Measurements from ENCODE around the gene C2orf92. TPM values are rescaled to one million over a fixed set of nuclear protein-coding genes. Genes with fewer than 3 reads are reported as not detected.

C2orf92 gene
- total RNA-seq, 1 experiment from 2014 or later: 11.2 TPM

DNA sequence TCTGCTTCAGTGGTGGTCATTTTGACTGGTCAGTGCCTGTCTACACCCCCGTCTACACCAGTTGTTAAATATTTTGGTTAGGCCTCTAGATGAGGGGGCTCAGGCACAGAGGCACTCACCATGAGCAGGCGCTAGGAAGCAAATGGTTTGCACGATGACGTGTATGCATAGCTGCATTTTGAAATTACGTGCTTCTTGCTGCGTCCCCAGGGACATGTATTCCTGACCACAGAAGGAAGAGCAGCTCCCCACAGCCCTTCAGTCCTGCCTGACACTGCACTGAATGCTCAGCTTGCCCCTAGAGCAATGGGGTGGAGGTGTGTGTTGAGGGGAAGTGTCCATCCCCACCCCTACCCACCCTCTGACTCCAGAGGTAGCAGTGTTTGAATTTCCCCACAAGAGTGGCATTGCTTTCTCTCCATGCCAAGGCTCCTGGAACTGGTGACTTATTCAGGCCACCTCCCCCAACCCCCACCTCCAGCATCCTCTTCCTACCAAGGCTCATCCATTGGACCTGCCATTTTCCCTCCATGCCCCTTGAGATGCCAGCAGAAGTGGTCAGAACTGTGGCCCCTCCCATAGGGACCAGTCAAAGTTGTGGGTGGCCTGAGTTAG lies 32.4 kb downstream of the C2orf92 start:
- intact Hi-C loops (cut with micrococcal nuclease; ENCODE audit: unreplicated experiment): loop anchor here (5.0 kb wide), 1 partner anchor 485 kb away; no protein-coding TSS in a partner anchor
- Histone ChIP-seq H3K4me3 (no peak overlapping the region), H3K9me3 (ENCODE audit: insufficient read depth, low read depth) (no peaks in the 10 kb centered on the region), H3K79me2 (ENCODE audit: low read depth) (no peaks in the 10 kb centered on the region), H3K36me3 (ENCODE audit: low read depth) (no peaks in the 10 kb centered on the region), H3K4me1 (replicated peaks; ENCODE audit: insufficient read depth) (no peaks in the 10 kb centered on the region), H4K20me1 (ENCODE audit: insufficient read depth) (no peaks in the 10 kb centered on the region), H3K4me2 (no peak overlapping the region), H3K27me3 (ENCODE audit: insufficient read depth, low read depth) (0 out of 2 replicates have a peak, but pooled peaks cover 5% of the 10 kb centered on the region), H2AFZ (no peak overlapping the region), H3K27ac (no peak overlapping the region), H3F3A (ENCODE audit: insufficient read depth, low read depth) (peaks cover 9% of the 10 kb centered on the region; the same call in 1 of the 2 replicates), H3K9me2 (ENCODE audit: insufficient read depth) (no peaks in the 10 kb centered on the region)
- ChIA-PET POLR2A (ENCODE audit: unreplicated experiment) (interaction anchor here (0.7 kb wide), 1 partner anchor 1364 kb away, joined by 5 read pairs; no protein-coding TSS in a partner anchor), CTCF (interaction anchor here (0.7 kb wide), 1 partner anchor 23 kb away, joined by 3 read pairs; no protein-coding TSS in a partner anchor)
- DNase-seq: no peak
- BruUV-seq (replicated peaks): no TSS peak
- no peak for TF ChIP-seq EZH2 (IDR thresholded peaks at IDR 0.05; ENCODE audit: low read depth)
- TF ChIP-seq, protein P1, sequence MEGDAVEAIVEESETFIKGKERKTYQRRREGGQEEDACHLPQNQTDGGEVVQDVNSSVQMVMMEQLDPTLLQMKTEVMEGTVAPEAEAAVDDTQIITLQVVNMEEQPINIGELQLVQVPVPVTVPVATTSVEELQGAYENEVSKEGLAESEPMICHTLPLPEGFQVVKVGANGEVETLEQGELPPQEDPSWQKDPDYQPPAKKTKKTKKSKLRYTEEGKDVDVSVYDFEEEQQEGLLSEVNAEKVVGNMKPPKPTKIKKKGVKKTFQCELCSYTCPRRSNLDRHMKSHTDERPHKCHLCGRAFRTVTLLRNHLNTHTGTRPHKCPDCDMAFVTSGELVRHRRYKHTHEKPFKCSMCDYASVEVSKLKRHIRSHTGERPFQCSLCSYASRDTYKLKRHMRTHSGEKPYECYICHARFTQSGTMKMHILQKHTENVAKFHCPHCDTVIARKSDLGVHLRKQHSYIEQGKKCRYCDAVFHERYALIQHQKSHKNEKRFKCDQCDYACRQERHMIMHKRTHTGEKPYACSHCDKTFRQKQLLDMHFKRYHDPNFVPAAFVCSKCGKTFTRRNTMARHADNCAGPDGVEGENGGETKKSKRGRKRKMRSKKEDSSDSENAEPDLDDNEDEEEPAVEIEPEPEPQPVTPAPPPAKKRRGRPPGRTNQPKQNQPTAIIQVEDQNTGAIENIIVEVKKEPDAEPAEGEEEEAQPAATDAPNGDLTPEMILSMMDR (conservative IDR thresholded peaks at IDR 0.05): no peak

DNA sequence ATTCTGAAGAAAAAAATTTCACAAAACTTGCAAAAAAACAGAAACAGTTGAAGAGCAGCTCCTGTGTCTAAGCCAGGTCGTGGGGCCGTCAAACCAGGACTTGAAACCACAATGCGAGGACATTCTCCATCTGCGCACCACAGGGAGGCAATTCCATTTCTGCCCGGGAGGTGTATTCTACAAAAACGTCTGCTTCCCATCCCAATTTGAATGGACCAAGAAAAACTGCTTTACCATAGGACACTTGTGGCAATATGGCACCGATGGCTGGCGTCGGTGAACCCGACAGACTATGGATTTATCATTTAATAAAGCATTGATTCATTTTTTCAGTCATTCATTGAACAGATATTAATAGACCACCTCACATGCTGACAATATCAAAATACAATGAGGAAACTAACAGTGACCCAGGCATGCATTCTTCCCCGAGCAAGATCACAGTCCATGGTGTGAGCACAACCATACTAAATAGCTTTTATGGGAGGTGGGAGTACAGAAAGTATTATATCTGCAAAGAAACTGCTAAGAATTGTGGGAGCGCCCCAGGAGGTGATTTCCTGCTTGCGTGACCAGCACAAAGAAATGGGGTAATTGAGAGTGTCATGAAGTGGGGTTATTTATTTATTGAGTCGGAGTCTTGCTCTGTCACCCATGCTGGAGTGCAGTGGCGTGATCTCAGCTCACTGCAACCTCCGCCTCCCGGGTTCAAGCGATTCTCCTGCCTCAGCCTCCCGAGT lies 33.4 kb downstream of the C2orf92 start:
- H3K27me3 ChIP-seq (ENCODE audit: insufficient read depth, low read depth): peaks cover 15% of the 10 kb centered on the region; the same call in 1 of the 2 replicates
- TF ChIP-seq, protein P1 (conservative IDR thresholded peaks at IDR 0.05): no peak
- no peak for TF ChIP-seq EZH2 (IDR thresholded peaks at IDR 0.05; ENCODE audit: low read depth)
- no peaks in the 10 kb centered on the region for H3K36me3 ChIP-seq (ENCODE audit: low read depth)
- no peaks in the 10 kb centered on the region for H3K9me2 ChIP-seq (ENCODE audit: insufficient read depth)
- H3K4me3 ChIP-seq: no peak overlapping the region
- peaks cover 9% of the 10 kb centered on the region; the same call in 1 of the 2 replicates for H3F3A ChIP-seq (ENCODE audit: insufficient read depth, low read depth)
- BruUV-seq (replicated peaks): no TSS peak
- POLR2A ChIA-PET (ENCODE audit: unreplicated experiment): no interaction called here
- intact Hi-C loops (cut with micrococcal nuclease; ENCODE audit: unreplicated experiment): loop anchor here (5.0 kb wide), 1 partner anchor 484 kb away; no protein-coding TSS in a partner anchor
- no peaks in the 10 kb centered on the region for H3K4me1 ChIP-seq (replicated peaks; ENCODE audit: insufficient read depth)
- CTCF ChIA-PET: no interaction called here
- H3K9me3 ChIP-seq (ENCODE audit: insufficient read depth, low read depth): no peaks in the 10 kb centered on the region
- DNase-seq: no peak
- H4K20me1 ChIP-seq (ENCODE audit: insufficient read depth): no peaks in the 10 kb centered on the region
- no peak overlapping the region for H2AFZ ChIP-seq
- no peak overlapping the region for H3K27ac ChIP-seq
- H3K4me2 ChIP-seq: no peak overlapping the region
- H3K79me2 ChIP-seq (ENCODE audit: low read depth): no peaks in the 10 kb centered on the region

DNA sequence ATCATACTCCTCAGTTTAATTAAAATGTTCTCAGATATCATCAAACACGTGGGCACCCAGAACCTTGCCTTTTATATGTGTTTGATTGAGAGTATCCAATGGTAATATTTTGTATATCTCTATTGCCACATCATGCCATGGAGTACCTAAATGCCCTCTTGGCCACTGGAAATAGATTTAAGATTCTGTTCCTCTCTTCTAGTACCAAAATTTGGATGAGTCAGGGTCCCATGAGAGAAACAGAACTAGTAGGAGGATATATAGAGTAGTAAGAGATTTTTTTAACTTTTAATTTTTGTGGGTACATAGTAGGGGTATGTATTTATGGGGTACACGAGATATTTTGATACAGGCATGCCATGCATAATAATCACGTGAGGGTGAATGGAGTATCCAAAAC lies 34.2 kb downstream of the C2orf92 start:
- no peak for DNase-seq
- no TSS peak for BruUV-seq (replicated peaks)
- intact Hi-C loops (cut with micrococcal nuclease; ENCODE audit: unreplicated experiment): loop anchor here (5.0 kb wide), 1 partner anchor 484 kb away; no protein-coding TSS in a partner anchor
- Histone ChIP-seq H2AFZ (no peak overlapping the region), H3K9me2 (ENCODE audit: insufficient read depth) (no peaks in the 10 kb centered on the region), H3K27me3 (ENCODE audit: insufficient read depth, low read depth) (peaks cover 19% of the 10 kb centered on the region; the same call in 1 of the 2 replicates), H3K9me3 (ENCODE audit: insufficient read depth, low read depth) (no peaks in the 10 kb centered on the region), H3K79me2 (ENCODE audit: low read depth) (no peaks in the 10 kb centered on the region), H3F3A (ENCODE audit: insufficient read depth, low read depth) (peaks cover under 1% of the 10 kb centered on the region; the same call in 1 of the 2 replicates), H3K4me2 (no peak overlapping the region), H3K4me1 (replicated peaks; ENCODE audit: insufficient read depth) (no peaks in the 10 kb centered on the region), H4K20me1 (ENCODE audit: insufficient read depth) (no peaks in the 10 kb centered on the region), H3K36me3 (ENCODE audit: low read depth) (no peaks in the 10 kb centered on the region), H3K27ac (no peak overlapping the region), H3K4me3 (no peak overlapping the region)
- TF ChIP-seq, protein P1 (conservative IDR thresholded peaks at IDR 0.05): no peak
- no peak for TF ChIP-seq EZH2 (IDR thresholded peaks at IDR 0.05; ENCODE audit: low read depth)
- ChIA-PET CTCF (no interaction called here), POLR2A (ENCODE audit: unreplicated experiment) (no interaction called here)
